HepG2 (cell line): ENCODE measurements around the gene MPHOSPH8. TPM values are rescaled to one million over a fixed set of nuclear protein-coding genes. Genes with fewer than 3 reads are reported as not detected.
A peak's percentile ranks its signal among the peaks of the same experiment; 100 is the strongest.

Source experiments
- ATF1 ChIP-seq: IDR thresholded peaks from 2 replicates; pipeline ENCODE4 v1.6.1; 2016; ENCODE audit warnings: mild to moderate bottlenecking, control low read depth
- EEA1 ChIP-seq: sonication (generic); formaldehyde crosslinking; IDR thresholded peaks from 2 replicates; pipeline ENCODE4 v1.5.1; 2020; ENCODE audit warnings: mild to moderate bottlenecking, missing genetic modification reagents, borderline replicate concordance
- IKZF5 ChIP-seq: IDR thresholded peaks from 2 replicates; pipeline ENCODE4 v1.6.1; 2018; ENCODE audit warnings: missing genetic modification reagents, mild to moderate bottlenecking, missing compliant biosample characterization
- ISX ChIP-seq: sonication (generic); formaldehyde crosslinking; conservative IDR thresholded peaks from 2 replicates; pipeline ENCODE4 v1.5.0; 2020; ENCODE audit warnings: missing genetic modification reagents
- KLF9 ChIP-seq: IDR thresholded peaks from 2 replicates; pipeline ENCODE4 v1.6.1; 2016; ENCODE audit warnings: low read depth
- MEIS1 ChIP-seq: sonication (generic); formaldehyde crosslinking; IDR thresholded peaks from 2 replicates; pipeline ENCODE4 v1.9.0; 2021; ENCODE audit warnings: mild to moderate bottlenecking, missing genetic modification reagents, moderate library complexity, borderline replicate concordance
- NKX3-1 ChIP-seq: sonication (generic); formaldehyde crosslinking; IDR thresholded peaks from 2 replicates; pipeline ENCODE4 v1.5.0; 2020; ENCODE audit warnings: missing genetic modification reagents
- RARA ChIP-seq: IDR thresholded peaks from 2 replicates; pipeline ENCODE4 v1.6.1; 2016; ENCODE audit warnings: missing genetic modification reagents, missing compliant biosample characterization
- SMARCC2 ChIP-seq: fragments of 450-650 bp; IDR thresholded peaks from 2 replicates; pipeline ENCODE4 v1.6.1; 2017; ENCODE audit warnings: antibody characterized with exemption, mild to moderate bottlenecking
- SOX6 ChIP-seq, 2 experiments: fragments of 450-650 bp in 1 of 2; sonication (generic) in 1 of 2; formaldehyde crosslinking in 1 of 2; IDR thresholded peaks; 2 replicates each; pipeline versions ENCODE4 v1.4.0 to v1.6.1; 2017 to 2020; ENCODE audit warnings: antibody characterized with exemption in 1 of 2, mild to moderate bottlenecking in 1 of 2, missing genetic modification reagents in 1 of 2
- SP1 ChIP-seq, 2 experiments: fragments of 450-650 bp in 1 of 2; sonication (generic) in 1 of 2; formaldehyde crosslinking in 1 of 2; IDR thresholded peaks; 2 replicates each; pipeline versions ENCODE4 v1.4.0 to v1.6.1; 2016 to 2020; ENCODE audit warnings: missing genetic modification reagents in 1 of 2
- SUZ12 ChIP-seq: fragments of 150-350 bp; IDR thresholded peaks from 2 replicates; pipeline ENCODE4 v1.6.1; 2014; ENCODE audit warnings: low read depth, low read length
- TBX2 ChIP-seq: sonication (generic); formaldehyde crosslinking; IDR thresholded peaks from 2 replicates; pipeline ENCODE4 v1.5.0; 2020; ENCODE audit warnings: missing genetic modification reagents, mild to moderate bottlenecking, borderline replicate concordance
- TFDP2 ChIP-seq: sonication (generic); formaldehyde crosslinking; IDR thresholded peaks from 2 replicates; pipeline ENCODE4 v1.4.0; 2020; ENCODE audit warnings: missing genetic modification reagents
- TOPORS ChIP-seq: sonication (generic); formaldehyde crosslinking; IDR thresholded peaks from 2 replicates; pipeline ENCODE4 v1.8.0; 2023; ENCODE audit warnings: mild to moderate bottlenecking, missing genetic modification reagents
- ZNF143 ChIP-seq: sonication (generic); formaldehyde crosslinking; IDR thresholded peaks from 2 replicates; pipeline ENCODE4 v1.4.0; 2020; ENCODE audit warnings: missing genetic modification reagents
- ZNF18 ChIP-seq: sonication (generic); formaldehyde crosslinking; IDR thresholded peaks from 2 replicates; pipeline ENCODE4 v1.8.0; 2022; ENCODE audit warnings: mild to moderate bottlenecking, missing genetic modification reagents; ENCODE audit not compliant: insufficient replicate concordance
- ZNF260 ChIP-seq: sonication (generic); formaldehyde crosslinking; IDR thresholded peaks from 2 replicates; pipeline ENCODE4 v1.4.0; 2020; ENCODE audit warnings: missing genetic modification reagents, low read depth, mild to moderate bottlenecking, borderline replicate concordance
- ZNF263 ChIP-seq: sonication (generic); formaldehyde crosslinking; IDR thresholded peaks from 2 replicates; pipeline ENCODE4 v1.4.0; 2020; ENCODE audit warnings: missing genetic modification reagents
- ZNF292 ChIP-seq: sonication (generic); formaldehyde crosslinking; IDR thresholded peaks from 2 replicates; pipeline ENCODE4 v1.8.1; 2022; ENCODE audit warnings: mild to moderate bottlenecking, low read depth, missing genetic modification reagents, borderline replicate concordance
- ZNF34 ChIP-seq: sonication (generic); formaldehyde crosslinking; IDR thresholded peaks from 2 replicates; pipeline ENCODE4 v1.4.0; 2020; ENCODE audit warnings: mild to moderate bottlenecking, missing genetic modification reagents, borderline replicate concordance
- ZNF709 ChIP-seq: sonication (generic); formaldehyde crosslinking; IDR thresholded peaks from 2 replicates; pipeline ENCODE4 v1.5.0; 2020; ENCODE audit warnings: mild to moderate bottlenecking, missing genetic modification reagents
- ZNF839 ChIP-seq: sonication (generic); formaldehyde crosslinking; IDR thresholded peaks from 2 replicates; pipeline ENCODE4 v1.4.0; 2020; ENCODE audit warnings: missing genetic modification reagents, mild to moderate bottlenecking, borderline replicate concordance
- ZSCAN29 ChIP-seq: sonication (generic); formaldehyde crosslinking; conservative IDR thresholded peaks from 2 replicates; pipeline ENCODE4 v1.4.0; 2020; ENCODE audit warnings: mild to moderate bottlenecking, missing genetic modification reagents
- polyA plus RNA-seq, 8 experiments: library from polyadenylated mRNA; depleted of rRNA in 3 of 8; stranded (reverse) in 7 of 8; unstranded in 1 of 8; fragments of >200 nt; fragmentation: Illumina TruSeq in 4 of 8; extraction: Trizol in 4 of 8; gene quantifications; 2 replicates each; pipeline versions ENCODE4 v1.2.1 to v1.2.3, GENCODE V29; 2011 to 2016; ENCODE audit warnings: low read depth in 4 of 8, missing spikeins in 1 of 8, mixed read lengths in 1 of 8; ENCODE audit not compliant: insufficient read depth in 1 of 8
- total RNA-seq, 5 experiments: library from RNA; depleted of rRNA; stranded (reverse); fragments of >200 nt; fragmentation: Illumina TruSeq; extraction: Trizol; gene quantifications; 2 replicates each; pipeline ENCODE4 v1.2.3, GENCODE V29; 2016; ENCODE audit warnings: low read depth in 1 of 5

The MPHOSPH8 gene
- total and polyA plus RNA-seq, 2 of the 13 experiments (the other 11 are each of a cell fraction or from before 2014, with no cell fraction given), result 17.3 to 20.9 TPM

GRCh38 chr13:19633479-19634255 lies at the start of gene MPHOSPH8 (continued):
- TF ChIP-seq ZNF143 (CRISPR knock-in tag), result peak; percentile 65
- TF ChIP-seq NKX3-1 (CRISPR knock-in tag), result peak; percentile 34; the same call in 1 of the 2 replicates
- peak; percentile 84 for TF ChIP-seq ZNF292 (CRISPR knock-in tag)
- no peak for TF ChIP-seq ISX (CRISPR knock-in tag)
- TF ChIP-seq RARA, result peak; percentile 58; the same call in 1 of the 2 replicates
- TF ChIP-seq EEA1 (CRISPR knock-in tag), result 0 out of 2 replicates have a peak, but pooled peaks have one; percentile 2
- peak; percentile 71; the same call in 1 of the 2 replicates for TF ChIP-seq IKZF5 (CRISPR knock-in tag)
- no peak for TF ChIP-seq ZNF839
- peak; percentile 83; the same call in 1 of the 2 replicates for TF ChIP-seq MEIS1
- TF ChIP-seq SMARCC2, result no peak
- no peak for TF ChIP-seq KLF9 (CRISPR knock-in tag)
- TF ChIP-seq SUZ12, result no peak
- peak; percentile 89 for TF ChIP-seq ATF1
- TF ChIP-seq TOPORS (CRISPR knock-in tag), result no peak
- no peak for TF ChIP-seq SP1 (IDR thresholded peaks at IDR 0.05)
- TF ChIP-seq SP1 (CRISPR knock-in tag; IDR thresholded peaks at IDR 0.05), result peak; percentile 88
- no peak for TF ChIP-seq ZNF260
- TF ChIP-seq TFDP2 (CRISPR knock-in tag), result peak; percentile 80; the same call in 1 of the 2 replicates
- TF ChIP-seq SOX6 (IDR thresholded peaks at IDR 0.05), result no peak
- TF ChIP-seq SOX6 (CRISPR knock-in tag; IDR thresholded peaks at IDR 0.05), result 0 out of 2 replicates have a peak, but pooled peaks have one; percentile 6
- TF ChIP-seq ZSCAN29, result 0 out of 2 replicates have a peak, but pooled peaks have one; percentile 44
- TF ChIP-seq ZNF263 (CRISPR knock-in tag), result peak; percentile 89; the same call in 1 of the 2 replicates
- peak; percentile 68; the same call in 1 of the 2 replicates for TF ChIP-seq TBX2 (CRISPR knock-in tag)
- TF ChIP-seq ZNF18 (CRISPR knock-in tag), result no peak
- TF ChIP-seq ZNF709 (CRISPR knock-in tag), result 0 out of 2 replicates have a peak, but pooled peaks have one; percentile 32
- 0 out of 2 replicates have a peak, but pooled peaks have one; percentile 27 for TF ChIP-seq ZNF34 (CRISPR knock-in tag)
